Mucosa of gallbladder (tissue), 1 donor: ENCODE measurements around the gene CBFA2T3. TPM values are rescaled to one million over a fixed set of nuclear protein-coding genes. Genes with fewer than 3 reads are reported as not detected.
"Not testable (repeated sequence)": the region's sequence is repeated elsewhere in the genome, so short reads cannot be mapped to it uniquely, and the experiment has no call there.

ENCODE experiments used
- DNase-seq: peaks from one replicate; pipeline ENCODE4 v3.0.0-alpha.2; 2020; ENCODE audit warnings: low spot score
- total RNA-seq: library from RNA; stranded (reverse); gene quantifications from one replicate; pipeline ENCODE4 v1.2.1, GENCODE V29; 2021
- donor health status: DM: no; HTN: no; CAD: no.

CBFA2T3 gene
- 5.2 TPM for total RNA-seq

- peak; percentile 71 for DNase-seq
These were observed at the start of gene CBFA2T3 for GRCh38 chr16:88977018-88977811. Gene CBFA2T3, minus strand, starts transcription at chr16:88977207. Its CDS starts 400 bp downstream, at chr16:88976807.

GRCh38 chr16:89026121-89026612, 49.2 kb upstream of the CBFA2T3 start:
- DNase-seq: no peak

GRCh38 chr16:89025636-89026035, 48.6 kb upstream of the CBFA2T3 start:
- DNase-seq: no peak

- no peak for DNase-seq
These were observed 47.6 kb upstream of the CBFA2T3 start for GRCh38 chr16:89024546-89025060.

GRCh38 chr16:89023621-89024511, 46.9 kb upstream of the CBFA2T3 start:
- DNase-seq: no peak

GRCh38 chr16:89023151-89023551, 46.1 kb upstream of the CBFA2T3 start:
- DNase-seq: no peak

- DNase-seq: no peak
These were observed 45.2 kb upstream of the CBFA2T3 start for GRCh38 chr16:89022051-89022836.

- no peak for DNase-seq
These were observed 44.1 kb upstream of the CBFA2T3 start for GRCh38 chr16:89020925-89021595.

- DNase-seq: no peak
These were observed 43.3 kb upstream of the CBFA2T3 start for GRCh38 chr16:89020068-89020924.

GRCh38 chr16:89019511-89019910, 42.5 kb upstream of the CBFA2T3 start:
- DNase-seq: no peak

GRCh38 chr16:89018282-89019158, 41.5 kb upstream of the CBFA2T3 start:
- no peak for DNase-seq

- no peak for DNase-seq
These were observed 40.7 kb upstream of the CBFA2T3 start for GRCh38 chr16:89017543-89018281.

- DNase-seq: not testable (repeated sequence)
These were observed 39.6 kb upstream of the CBFA2T3 start for GRCh38 chr16:89016561-89016960.

- no peak for DNase-seq
These were observed 38.4 kb upstream of the CBFA2T3 start for GRCh38 chr16:89015271-89015859.

- DNase-seq: no peak
These were observed 37.6 kb upstream of the CBFA2T3 start for GRCh38 chr16:89014403-89015230.

GRCh38 chr16:89013692-89014402, 36.8 kb upstream of the CBFA2T3 start:
- DNase-seq: no peak
